GM19328 (cell line): ENCODE data around the gene INTS1.

Experiments
- ATAC-seq: cut with Tn5 transposase; IDR thresholded peaks from one replicate; pipeline ENCODE4 v1.9.1; 2021; ENCODE audit warnings: mild to moderate bottlenecking, moderate library complexity; ENCODE audit not compliant: unreplicated experiment

INTS1 gene

DNA sequence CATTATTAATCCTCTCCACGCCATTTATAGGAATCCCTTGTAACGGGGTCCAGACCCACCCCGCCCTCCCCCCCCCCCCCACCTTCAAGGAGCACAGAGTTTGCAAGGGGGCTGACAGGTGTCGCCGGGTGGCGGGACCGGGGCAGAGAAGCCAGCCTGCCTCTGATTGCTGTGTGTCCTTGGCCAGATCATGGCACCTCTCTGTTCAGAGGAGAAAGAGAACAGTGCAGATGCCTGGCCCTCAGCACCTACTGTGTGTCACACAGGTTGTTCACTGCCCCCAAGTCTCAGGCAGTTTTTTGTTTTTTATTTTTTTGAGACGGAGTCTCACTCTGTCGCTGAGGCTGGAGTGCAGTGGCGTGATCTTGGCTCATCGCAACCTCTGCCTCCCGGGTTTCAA lies 39.5 kb downstream of the INTS1 start:
- ATAC-seq = no peak

DNA sequence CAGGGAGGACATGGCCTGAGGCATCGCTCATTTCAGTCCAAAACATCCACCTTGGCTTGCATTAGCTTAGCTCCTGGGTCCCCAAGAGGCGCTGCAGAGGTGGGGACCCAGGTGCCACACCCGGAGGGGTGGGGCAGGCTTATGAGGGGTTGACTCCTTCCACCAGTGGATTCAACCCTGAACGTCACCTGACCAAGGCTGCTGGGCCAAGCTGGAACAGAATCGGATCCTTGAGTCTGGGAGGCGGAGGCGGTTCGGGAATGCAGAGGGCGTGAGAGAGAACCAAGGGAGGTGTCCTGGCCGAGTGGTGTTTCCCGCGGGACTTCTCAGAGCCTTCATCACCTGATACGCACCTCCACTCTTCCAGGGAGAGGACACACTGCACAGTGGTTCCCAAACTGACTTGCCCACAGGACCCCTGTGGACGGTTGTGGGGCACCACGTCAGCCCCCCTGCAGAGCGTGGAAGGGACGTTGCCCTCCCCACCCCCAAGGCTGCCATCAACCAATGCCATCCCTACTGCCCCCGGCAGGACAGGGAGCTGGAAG lies 40.4 kb downstream of the INTS1 start:
- ATAC-seq = no peak

DNA sequence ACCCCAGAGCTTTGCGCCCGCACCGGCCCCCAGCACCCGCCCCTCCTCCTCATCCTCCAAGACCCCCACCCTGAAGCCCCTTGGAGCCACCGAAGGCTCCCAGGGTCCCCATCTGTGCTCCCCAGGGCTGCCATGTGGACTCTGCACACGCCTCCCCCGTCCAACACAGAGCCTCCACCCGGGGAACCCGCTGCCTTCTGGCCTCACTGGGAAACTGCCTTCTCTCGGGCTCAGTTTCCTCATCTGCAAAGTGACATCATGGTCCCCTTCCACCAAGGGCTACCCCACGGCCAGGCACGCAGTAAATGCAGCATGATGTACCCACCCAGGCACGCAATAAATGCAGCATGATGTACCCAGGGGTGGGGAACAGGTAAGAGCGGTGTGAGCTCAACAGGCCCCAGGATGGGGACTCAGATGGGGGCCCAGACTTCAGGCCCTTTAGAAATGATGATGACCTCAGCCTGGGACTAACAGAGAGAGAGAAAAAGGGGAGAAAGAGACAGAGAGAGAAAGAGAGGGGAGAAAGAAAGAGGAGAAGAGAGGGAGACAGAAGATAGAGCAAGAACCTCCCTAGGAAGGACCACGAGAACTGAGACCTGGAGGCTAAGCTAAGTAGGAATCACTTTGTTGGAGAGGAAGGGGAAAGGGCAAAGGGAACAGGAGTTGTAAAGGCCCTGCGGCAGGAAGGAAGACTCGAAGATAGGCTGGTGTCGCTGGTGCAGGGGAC lies 42.4 kb downstream of the INTS1 start:
- ATAC-seq = no peak

DNA sequence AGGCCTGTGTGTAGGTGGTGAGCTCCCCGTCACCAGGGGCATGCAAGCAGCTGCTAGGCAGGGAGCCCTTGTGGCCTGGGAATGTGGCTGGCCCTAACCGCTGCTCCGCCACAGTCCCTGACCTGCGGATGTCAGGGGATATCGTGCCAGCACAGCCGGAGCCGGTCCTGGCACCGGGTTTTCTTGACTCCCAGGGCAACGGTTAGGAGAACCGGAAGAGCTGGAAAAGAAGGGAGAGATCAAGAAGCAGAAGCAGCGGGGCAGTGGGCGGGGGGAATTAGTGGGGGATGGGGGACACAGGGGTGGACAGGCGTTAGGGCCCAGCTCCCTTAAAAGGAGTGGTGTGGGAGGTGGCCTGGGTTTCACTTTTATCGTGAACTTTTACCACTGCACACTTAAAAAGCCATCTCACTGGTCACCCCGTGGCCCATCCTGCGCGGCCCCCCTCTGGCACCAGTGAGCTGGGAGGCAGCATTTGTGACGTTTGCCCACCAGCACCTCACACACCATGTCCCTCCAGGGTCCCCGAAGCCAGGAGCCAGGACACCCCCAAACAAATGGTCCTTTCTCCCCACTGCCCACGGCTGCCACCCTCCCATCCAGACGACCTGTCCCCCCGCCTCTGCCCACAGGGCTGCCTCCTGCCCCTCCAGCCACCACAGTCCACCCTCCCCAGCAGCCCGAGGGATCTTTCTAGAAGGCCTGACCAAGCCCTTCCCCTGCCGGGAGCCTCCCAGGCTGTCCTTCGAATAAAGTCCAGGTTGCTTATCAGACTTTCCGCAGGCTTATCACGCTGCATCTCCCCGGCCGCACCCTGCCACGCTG lies 43.2 kb downstream of the INTS1 start:
- ATAC-seq = no peak

DNA sequence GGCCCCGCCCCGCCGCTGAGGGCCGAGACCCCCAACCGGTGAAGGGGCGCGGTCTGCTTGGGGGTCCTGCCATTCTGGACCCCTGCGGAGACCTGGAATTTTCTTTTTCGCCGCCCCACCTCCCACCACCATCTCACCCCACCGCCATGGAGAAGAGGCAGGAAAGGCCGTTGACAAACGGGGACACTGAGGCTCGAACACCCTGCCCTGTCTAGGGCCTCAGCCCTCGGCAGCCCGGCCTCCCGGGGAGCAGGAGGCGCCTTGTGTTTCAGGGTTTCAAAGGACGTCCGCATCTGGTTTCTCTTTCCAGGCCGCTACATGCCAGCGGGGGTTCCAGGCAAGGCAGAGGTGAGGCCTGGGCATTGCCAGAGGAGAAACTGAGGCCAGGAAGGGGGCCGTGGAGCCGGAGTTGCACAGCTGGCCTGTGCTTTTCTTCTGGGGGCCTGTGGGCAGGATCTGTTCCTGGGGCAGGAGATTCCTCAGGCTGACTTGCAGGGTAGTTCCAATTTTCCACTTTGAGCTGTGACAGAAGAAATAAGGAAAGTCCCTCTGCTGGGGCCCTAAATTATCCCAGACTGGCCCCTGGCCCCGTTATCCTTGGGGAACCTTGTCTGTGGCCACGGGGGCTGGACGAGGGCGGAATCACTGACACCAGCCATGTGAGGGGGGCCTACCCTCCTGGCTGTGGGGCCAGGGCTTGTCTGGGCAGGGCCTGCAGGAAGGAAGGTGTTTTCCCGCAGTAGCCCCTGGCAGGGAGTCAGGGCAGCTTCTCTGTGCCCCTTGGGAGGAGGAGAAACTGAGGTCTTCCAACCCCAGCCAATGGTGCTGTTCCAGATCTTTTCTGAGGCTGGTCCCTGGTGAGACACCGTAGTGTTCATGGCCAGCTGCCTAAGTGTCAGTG lies 44.0 kb downstream of the INTS1 start:
- ATAC-seq = no peak

DNA sequence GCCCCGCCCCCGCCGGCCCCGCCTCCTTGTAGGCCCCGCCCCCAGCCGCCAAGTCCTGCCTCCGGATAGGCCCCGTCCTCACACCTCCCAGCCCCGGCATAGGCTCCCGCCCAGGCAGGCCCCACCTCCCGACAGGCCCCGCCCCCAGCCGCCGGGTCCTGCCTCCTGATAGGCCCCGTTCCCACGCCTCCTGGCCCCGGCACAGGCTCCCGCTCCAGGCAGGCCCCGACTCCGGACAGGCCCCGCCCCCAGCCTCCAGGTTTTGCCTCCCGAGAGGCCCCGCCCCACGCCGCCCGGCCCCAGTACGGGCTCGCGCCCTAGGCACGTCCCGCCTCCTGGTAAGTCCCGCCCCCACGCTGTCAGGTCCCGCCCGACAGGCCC lies 44.7 kb downstream of the INTS1 start:
- ATAC-seq = peak; percentile 90

DNA sequence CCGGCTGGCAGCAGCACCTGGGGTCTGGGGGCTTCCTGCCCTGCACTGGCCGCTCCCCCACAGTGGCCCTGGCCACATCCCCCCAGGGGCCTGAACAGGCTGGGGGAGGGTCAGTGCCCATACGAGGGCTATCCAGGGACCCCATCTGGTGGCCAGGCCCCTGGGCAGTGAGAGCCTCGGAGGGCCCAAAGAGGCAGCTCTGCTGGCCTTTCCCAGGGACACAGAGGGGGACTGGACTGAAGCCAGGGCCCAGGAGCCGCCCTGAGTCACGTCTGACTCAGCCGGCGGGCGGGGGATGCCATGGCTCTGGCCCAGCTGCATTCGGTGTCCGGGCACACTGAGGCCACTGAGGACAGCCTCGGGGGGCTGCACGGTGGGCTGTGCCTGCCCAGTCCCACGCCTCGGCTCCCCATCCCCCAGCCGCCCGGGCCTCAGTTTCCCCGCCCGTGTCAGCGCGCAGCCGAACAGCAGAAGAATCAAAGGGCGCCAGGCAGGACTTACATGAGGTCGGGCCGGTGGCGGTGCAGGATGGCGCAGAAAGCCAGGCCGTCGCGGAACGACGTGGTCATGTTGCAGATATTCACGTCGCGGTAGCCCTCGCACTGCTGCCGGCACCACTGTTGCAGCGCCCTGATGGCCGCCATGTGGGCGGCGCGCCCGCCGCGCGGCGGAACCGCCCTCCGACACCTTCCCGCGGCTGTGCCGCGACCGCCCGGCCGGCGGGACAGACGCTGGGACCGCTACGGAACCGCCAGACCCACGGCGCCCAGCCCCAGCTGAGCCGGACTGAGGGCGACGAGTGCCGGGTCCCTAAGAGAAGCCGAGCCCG lies 45.3 kb downstream of the INTS1 start, which contains the start of gene MICALL2:
Gene MICALL2 (minus strand): TSS at position 788 of the 829 bp plus-strand sequence. CDS start 144 bp downstream, at position 644.
- peak; percentile 12 for ATAC-seq

DNA sequence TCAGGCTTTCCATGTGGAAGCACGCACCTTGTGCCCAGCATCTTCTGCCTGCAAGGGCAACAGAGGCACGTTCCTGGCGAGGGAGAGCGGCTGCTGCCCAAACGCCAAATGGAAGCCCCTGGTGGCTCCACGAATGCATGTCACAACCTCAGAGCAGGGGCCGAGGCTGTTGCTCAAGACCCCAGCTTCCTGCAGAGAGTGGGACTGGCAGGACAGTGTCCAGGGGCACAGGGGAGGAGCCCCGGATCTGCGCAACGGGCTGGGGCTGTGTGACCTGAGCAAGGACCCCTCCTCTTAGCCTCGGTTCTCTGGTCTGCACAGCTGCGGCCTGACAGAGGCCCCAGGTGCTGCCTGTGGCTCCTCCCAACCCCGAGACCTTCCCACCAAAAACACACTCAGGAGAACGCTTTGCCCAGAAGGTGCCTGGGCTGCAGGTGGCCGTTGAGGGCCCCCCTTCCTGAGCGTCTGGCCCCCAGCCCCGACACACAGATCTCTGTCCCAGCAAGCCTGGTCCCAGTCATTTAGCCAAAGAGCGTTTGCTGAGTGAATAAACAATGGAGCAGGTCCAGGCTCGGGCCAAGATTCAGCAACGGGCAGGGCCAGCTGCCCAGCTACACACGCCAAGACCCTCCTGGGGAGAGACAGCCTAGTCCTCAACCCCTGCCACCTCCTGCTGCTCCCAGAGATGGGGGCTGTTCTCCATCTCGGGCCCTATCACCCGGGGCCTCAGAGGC lies 46.1 kb downstream of the INTS1 start:
- ATAC-seq = no peak

DNA sequence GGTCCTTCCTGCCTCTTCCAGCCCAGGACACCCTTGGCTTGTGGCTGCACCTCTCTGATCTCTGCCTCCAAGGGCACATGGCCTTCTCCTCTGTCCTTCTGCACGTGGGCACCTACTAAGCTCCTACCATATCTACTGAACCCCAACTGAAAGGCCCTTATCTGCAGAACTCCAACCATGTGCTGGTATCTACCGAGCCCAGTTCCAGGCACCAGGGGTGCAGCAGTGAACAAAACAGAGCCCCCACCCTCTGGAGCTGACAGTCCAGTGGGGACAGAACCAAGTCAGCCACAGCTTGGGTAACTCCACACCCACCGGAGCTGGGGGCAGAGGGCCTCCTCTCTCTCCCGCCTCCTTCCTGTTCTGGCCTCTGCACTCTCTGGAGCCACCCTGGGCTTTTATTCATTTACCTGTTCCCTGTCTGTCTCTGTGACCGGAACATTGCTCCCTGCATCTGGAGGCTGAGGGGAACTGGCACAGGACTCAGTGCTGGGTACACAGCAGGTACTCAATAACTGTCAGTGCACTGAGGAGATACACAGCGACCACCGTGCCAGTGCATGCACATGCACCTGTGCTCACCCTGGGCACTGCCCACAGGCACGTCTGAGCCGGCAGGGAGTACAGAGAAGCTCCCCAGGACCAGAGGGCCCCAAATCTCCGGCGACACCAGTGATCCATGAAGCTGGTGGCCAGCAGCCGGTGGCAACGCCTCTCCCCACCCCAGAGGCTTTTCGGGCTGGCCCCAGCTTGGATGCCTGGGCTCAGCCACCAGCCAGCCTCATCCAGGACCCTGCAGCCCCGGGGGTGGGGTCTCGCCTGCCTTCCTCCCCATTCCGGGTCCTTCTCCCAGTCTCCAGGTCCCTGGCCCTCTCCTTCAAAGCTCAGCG lies 46.9 kb downstream of the INTS1 start:
- ATAC-seq = no peak

DNA sequence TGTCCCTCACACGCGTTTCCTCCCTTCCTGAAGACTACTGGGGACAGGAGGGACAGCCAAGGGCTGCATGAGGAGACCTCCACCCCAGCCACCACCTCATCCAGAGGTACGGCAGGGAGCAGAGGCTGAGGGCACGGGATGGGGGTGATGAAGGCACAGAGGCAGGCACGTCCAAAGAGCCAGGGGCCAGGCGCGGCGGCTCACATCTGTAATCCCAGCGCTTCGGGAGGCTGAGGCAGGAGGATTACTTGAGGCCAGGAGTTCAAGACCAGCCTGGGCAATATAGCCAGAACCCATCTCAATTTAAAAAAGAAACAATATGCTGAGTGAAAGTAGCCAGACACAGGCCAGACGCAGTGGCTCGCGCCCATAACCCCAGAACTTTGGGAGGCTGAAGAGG lies 48.2 kb downstream of the INTS1 start:
- ATAC-seq = no peak

DNA sequence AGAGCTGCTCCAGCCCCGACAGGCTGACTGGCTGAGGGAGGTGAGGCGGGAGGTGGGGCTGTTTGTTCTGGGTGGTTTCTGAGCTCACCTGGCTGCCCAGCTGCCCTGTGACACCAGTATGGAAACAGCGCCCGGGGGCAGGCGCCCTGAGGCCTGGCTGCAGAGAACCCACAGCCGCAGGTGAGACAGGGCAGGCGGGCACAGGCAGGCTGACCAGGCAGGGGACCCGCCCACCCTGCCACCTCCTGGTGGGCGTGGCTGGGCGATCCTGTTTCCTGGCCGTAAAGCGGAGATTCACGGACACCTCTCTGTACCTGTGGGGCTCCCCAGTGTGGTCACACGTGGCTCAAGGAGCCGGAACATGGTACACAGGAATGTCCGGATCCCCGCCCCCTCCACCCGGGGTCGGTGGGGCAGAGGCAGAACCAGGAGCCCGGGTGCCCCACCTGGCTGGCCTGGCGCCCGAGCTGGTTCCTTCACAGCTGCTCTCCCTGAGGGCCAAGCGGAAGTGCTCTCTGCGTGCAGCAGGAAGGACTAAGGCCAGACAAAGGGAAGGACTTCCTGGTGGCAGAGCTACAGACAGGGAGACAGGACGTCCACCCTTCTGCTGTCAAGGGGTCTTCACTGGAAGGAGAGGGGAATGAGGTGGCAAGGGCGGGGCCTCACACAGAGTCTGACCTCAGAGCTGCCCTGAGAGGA lies 48.8 kb downstream of the INTS1 start:
- no peak for ATAC-seq

DNA sequence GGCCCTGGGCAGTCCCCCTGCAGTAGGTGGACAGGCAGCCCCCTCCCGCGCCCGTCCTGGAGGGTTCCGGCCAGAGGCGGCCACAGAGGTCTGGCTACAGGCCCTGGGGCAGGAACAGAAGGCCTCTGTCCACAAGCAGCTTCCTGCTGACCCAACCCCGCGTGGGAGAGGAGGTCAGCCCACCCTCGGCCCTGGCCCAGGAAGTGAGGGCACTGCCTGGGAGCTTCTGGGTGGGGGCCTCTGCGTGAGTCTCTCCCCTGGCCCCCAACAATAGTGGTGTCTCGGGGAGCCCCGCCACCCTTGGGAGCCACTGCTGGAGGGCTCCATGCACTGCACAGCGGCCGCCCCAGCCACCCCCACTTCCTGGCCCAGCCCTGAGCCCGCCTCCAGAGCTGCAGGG lies 49.6 kb downstream of the INTS1 start:
- no peak for ATAC-seq

DNA sequence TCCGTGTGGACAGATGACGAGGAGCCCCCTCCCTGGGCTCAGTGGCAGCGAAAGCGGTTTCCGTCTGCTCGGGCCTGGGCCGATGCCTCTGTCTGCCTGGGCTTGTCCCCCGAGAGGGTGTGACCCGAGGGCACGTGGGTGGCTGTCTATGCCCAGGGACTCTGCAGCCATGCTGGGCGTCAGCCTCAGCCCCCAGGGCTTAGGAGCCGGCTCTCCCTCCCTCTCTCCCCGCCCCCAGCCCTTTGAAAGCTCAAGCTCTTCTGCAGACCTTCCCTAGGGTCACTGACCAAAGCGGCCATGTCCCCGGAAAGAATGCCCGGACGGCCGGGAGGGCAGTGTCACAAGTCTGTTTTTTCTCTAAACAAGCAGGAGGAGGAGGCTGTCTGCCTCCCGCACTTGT lies 52.0 kb downstream of the INTS1 start:
- ATAC-seq = no peak

DNA sequence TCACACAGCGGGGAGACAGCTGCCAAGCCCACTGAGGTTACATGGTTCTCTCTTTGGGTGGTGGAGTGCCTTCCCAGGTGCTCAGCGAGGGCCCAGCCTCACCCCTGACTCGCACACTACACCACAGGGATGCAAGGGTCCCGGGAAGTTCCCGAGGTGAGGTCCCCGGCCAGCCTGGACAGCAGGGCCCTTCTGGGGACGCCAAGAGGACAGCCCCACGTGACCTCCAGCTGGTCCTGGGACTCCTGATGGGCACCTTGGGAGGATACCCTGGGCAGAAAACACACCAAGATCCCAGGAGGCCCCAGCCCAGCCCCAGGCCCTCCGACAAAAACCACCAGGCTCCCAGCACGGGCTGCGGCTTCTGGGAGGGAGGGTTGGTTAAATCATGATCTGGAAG lies 53.2 kb downstream of the INTS1 start:
- ATAC-seq = no peak

DNA sequence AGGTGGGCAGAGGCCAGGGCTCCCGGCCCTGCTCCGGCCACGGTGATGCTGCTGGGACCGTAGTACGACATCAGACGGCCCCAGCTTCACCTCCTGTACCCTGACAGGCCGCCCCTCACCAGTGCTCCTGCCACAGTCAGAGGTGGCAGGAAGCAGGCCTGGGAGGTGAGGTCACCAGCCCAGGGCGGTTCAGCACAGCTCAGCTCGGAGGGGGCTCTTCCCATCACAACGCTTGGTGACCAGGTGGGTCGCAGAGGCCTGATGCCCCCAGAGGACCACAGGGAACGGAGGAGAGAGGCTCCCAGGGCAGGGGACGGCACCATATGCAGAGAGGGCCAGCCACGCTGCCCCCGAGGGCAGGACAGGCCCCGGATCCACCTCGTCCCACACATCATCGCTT lies 53.8 kb downstream of the INTS1 start:
- no peak for ATAC-seq

DNA sequence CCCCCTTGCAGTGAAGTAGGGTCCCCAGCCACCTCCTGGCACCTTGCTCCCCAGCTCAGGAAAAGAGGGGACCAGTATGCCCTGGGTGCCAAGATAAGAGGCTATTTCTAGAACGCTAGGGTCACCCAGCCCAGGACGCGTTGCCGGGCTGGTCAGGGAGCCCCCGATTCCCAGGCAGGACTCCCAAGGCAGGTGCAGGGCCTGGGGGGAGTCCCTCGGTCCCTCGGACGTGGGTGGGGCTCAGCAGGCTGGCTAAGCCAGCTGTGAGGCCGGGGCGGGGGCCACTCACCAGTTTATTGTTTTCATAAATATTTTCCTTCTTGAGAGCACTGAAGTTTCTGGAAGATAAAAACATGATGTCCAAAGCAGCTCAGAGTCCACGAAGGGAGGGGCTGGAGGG lies 54.2 kb downstream of the INTS1 start:
- no peak for ATAC-seq

DNA sequence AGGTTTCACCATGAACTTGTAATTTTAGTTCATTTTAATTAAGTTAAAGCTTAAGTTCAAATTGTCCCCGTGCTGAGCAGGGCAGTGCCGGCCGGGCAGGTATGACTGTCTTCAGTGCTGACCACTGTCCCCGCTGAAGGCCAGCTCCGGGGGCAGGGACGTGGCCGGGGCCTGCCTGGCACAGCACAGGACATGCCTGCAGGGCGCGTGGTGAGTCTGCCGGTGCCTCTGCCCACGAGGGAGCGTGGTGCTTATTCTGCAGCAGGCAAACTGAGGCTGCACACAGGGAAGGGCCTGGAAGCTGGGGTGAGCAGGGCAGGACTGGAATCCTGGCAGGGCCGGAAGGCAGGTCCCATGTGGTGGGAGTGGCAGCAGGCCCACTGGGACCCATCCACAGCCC lies 54.7 kb downstream of the INTS1 start:
- ATAC-seq = no peak

DNA sequence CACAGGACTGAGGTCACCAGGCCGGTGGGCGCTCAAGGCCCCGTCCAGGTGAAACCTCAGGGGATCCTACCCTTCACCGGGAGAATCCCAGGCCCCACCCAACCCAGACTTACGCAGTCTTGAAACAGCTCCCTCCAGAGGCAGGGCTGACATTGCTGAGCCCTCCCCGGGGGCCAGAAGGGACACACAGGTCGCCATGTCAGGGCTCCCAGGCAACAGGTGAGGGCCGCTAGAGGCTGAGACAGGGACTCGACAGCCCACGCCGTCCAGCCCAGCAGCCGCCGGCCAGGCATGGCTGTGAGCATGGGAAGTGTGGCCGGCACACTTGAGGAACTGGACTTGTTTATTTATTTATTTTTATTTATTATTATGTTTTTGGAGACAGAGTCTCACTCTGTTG lies 55.2 kb downstream of the INTS1 start:
- no peak for ATAC-seq
